ENCODE data around the gene KIZ.

GRCh38 chr20:21174516-21175239 is 48.8 kb downstream of the KIZ start:
- TF ChIP-seq POLR2AphosphoS5 (IDR thresholded peaks at IDR 0.05; ENCODE audit: low read depth, low read length), result no peak
- no peak for TF ChIP-seq TAF1 (IDR thresholded peaks at IDR 0.05; ENCODE audit: borderline replicate concordance, insufficient read depth, low read length)
- no peak for TF ChIP-seq REST (IDR thresholded peaks at IDR 0.05; ENCODE audit: insufficient read depth in 1 of 2, low read depth in 2 of 2, low read length in 2 of 2)
- no peak for TF ChIP-seq SIN3A (IDR thresholded peaks at IDR 0.05; ENCODE audit: borderline replicate concordance, insufficient read depth, low read length)
- TF ChIP-seq FOXP2 (optimal IDR thresholded peaks at IDR 0.05; ENCODE audit: borderline replicate concordance, extremely low read depth, extremely low read length, insufficient read depth), result no peak

Measured in PFSK-1 (cell line).